LNCaP clone FGC (cell line): ENCODE results near the gene BEAN1.
A peak's percentile ranks its signal among the peaks of the same experiment; 100 is the strongest.

ENCODE experiments used
- DNase-seq: peaks from one replicate; pipeline ENCODE4 v3.0.0-alpha.2; 2011; ENCODE audit warnings: low read depth
- H3K4me3 ChIP-seq: 2 replicates; pipeline ENCODE4 v1.5.1; 2011; ENCODE audit warnings: mild to moderate bottlenecking, low read depth, low read length, control low read depth
- CTCF ChIP-seq: IDR thresholded peaks from 2 replicates; pipeline ENCODE4 v1.5.1; 2012; ENCODE audit warnings: mild to moderate bottlenecking; ENCODE audit not compliant: control insufficient read depth, insufficient read depth; ENCODE audit errors: extremely low read depth

The BEAN1 gene

GRCh38 chr16:66502020-66502913 lies 75.2 kb downstream of the BEAN1 start:
- TF ChIP-seq CTCF = no peak
- no peak for DNase-seq
- H3K4me3 ChIP-seq = no peak overlapping the region

GRCh38 chr16:66503030-66503429 lies 75.9 kb downstream of the BEAN1 start:
- no peak for TF ChIP-seq CTCF
- no peak for DNase-seq

GRCh38 chr16:66503612-66504011 lies 76.5 kb downstream of the BEAN1 start:
- no peak overlapping the region for H3K4me3 ChIP-seq
- no peak for TF ChIP-seq CTCF
- DNase-seq = no peak

More at GRCh38 chr16:66503030-66503429, 75.9 kb downstream of the BEAN1 start:
- H3K4me3 ChIP-seq = no peak overlapping the region

- no peak for TF ChIP-seq CTCF
- no peak for DNase-seq
- H3K4me3 ChIP-seq = no peak overlapping the region
Measured at GRCh38 chr16:66507731-66508239, 80.7 kb downstream of the BEAN1 start.

GRCh38 chr16:66508248-66508913 lies 81.3 kb downstream of the BEAN1 start:
- H3K4me3 ChIP-seq = no peak overlapping the region
- DNase-seq = peak; percentile 89
- TF ChIP-seq CTCF = no peak

GRCh38 chr16:66508914-66509496 lies 81.9 kb downstream of the BEAN1 start:
- DNase-seq = no peak
- TF ChIP-seq CTCF = no peak
- H3K4me3 ChIP-seq = no peak overlapping the region
